OCI-LY1 (cell line): ENCODE measurements around the gene DLX5.

Source experiments
- H2AFZ ChIP-seq: fragments of 200-600 bp; sonication (generic), shearing (Covaris generic); 2 replicates; pipeline ENCODE4 v1.6.0; 2014; ENCODE audit warnings: antibody characterized with exemption, mild to moderate bottlenecking, low read length
- H3F3A ChIP-seq: fragments of 200-600 bp; sonication (generic), shearing (Covaris generic); 2 replicates; pipeline ENCODE4 v1.6.0; 2014; ENCODE audit warnings: mild to moderate bottlenecking, antibody characterized with exemption, low read length, moderate library complexity; ENCODE audit not compliant: insufficient read depth
- H3K27ac ChIP-seq: fragments of 200-600 bp; sonication (generic); 2 replicates; pipeline ENCODE4 v1.5.1; 2014; ENCODE audit warnings: low read length, mixed run types, mild to moderate bottlenecking, low read depth; ENCODE audit not compliant: poor library complexity, severe bottlenecking
- H3K27me3 ChIP-seq: fragments of 200-600 bp; sonication (generic); 2 replicates; pipeline ENCODE4 v1.6.0; 2014; ENCODE audit warnings: antibody characterized with exemption, mild to moderate bottlenecking, low read length, moderate library complexity; ENCODE audit not compliant: insufficient read depth
- H3K36me3 ChIP-seq: fragments of 200-600 bp; sonication (generic); 2 replicates; pipeline ENCODE4 v1.6.1; 2014; ENCODE audit warnings: mild to moderate bottlenecking, antibody characterized with exemption, low read length, moderate library complexity, mixed read lengths; ENCODE audit not compliant: insufficient read depth
- H3K4me1 ChIP-seq: fragments of 200-600 bp; sonication (generic); 2 replicates; pipeline ENCODE4 v1.5.1; 2014; ENCODE audit warnings: mild to moderate bottlenecking, low read length, moderate library complexity; ENCODE audit not compliant: insufficient read depth, severe bottlenecking
- H3K4me2 ChIP-seq: fragments of 200-600 bp; sonication (generic), shearing (Covaris generic); 2 replicates; pipeline ENCODE4 v1.6.1; 2014; ENCODE audit warnings: low read length
- H3K4me3 ChIP-seq: fragments of 200-600 bp; sonication (generic); 2 replicates; pipeline ENCODE4 v1.5.1; 2014; ENCODE audit warnings: low read length, low read depth, mild to moderate bottlenecking, mixed read lengths; ENCODE audit not compliant: poor library complexity, severe bottlenecking
- H3K79me2 ChIP-seq: fragments of 200-600 bp; shearing (Covaris generic); 2 replicates; pipeline ENCODE4 v1.6.1; 2016; ENCODE audit warnings: mixed run types, low read length, mixed read lengths; ENCODE audit not compliant: insufficient read depth
- H3K9ac ChIP-seq: fragments of 200-600 bp; sonication (generic), shearing (Covaris generic); 2 replicates; pipeline ENCODE4 v1.6.1; 2014; ENCODE audit warnings: mild to moderate bottlenecking, low read length, mixed read lengths
- H3K9me2 ChIP-seq: fragments of 200-600 bp; sonication (generic), shearing (Covaris generic); 2 replicates; pipeline ENCODE4 v1.6.1; 2014; ENCODE audit warnings: low read depth, mild to moderate bottlenecking, low read length, mixed read lengths
- H3K9me3 ChIP-seq: fragments of 200-600 bp; shearing (Covaris generic); 2 replicates; pipeline ENCODE4 v1.6.1; 2014; ENCODE audit warnings: low read length, mixed read lengths
- H4K20me1 ChIP-seq: fragments of 200-600 bp; sonication (generic), shearing (Covaris generic); 2 replicates; pipeline ENCODE4 v1.6.0; 2016; ENCODE audit warnings: mild to moderate bottlenecking, low read length; ENCODE audit not compliant: insufficient read depth
- EZH2 ChIP-seq: fragments of 200-600 bp; sonication (generic), shearing (Covaris generic); IDR thresholded peaks from 2 replicates; pipeline ENCODE4 v1.8.0; 2017; ENCODE audit warnings: borderline replicate concordance, mixed run types, mild to moderate bottlenecking, antibody characterized with exemption, low read length, moderate library complexity, mixed read lengths
- TF ChIP-seq, protein P1 (sequence below): fragments of 200-600 bp; sonication (generic), shearing (Covaris generic); IDR thresholded peaks from 2 replicates; pipeline ENCODE4 v1.5.1; 2017; ENCODE audit warnings: mild to moderate bottlenecking, antibody characterized with exemption, low read length, moderate library complexity, mixed read lengths

DLX5 gene

DNA sequence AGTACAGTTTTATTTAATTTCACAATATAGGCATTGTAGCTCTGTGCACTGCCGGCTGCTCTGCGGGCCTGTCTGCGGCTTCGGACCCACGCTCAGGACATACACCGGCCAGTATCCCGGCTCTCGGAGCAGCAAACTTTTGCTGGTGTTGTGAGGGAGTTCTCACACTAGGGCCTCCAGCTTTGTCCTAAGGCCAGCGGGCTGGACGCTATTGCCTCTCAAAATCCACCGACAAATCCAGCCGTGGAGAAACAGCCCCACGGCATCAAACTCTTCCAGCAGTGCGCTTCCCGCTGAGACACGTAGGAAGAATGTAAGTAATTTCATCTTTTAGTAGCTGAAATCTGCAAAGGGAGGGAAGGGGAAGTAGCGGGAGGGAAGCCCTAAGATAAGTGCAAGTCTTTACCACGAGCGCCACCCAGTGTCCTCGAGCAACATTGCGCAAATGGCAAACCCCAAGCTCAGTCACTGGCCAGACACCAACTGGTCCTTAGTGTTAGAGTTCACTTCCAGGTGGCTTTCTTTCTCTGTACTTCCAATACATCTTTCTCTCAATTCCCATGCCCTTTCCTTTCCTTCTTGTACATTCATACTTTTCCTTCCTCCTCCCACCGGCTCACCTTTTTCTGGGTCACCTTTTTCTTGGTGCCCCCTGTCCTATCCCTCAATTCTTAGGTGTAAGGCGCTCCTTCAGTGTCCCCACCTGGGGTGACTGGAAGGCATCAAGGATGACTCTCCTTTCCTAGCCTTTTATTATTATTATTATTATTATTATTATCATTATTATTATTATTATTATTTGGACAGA lies 3.0 kb upstream of the DLX5 start:
- Histone ChIP-seq H4K20me1 (no peaks in the 10 kb centered on the region), H3K27ac (no peak overlapping the region), H3K9ac (no peak overlapping the region), H3K4me2 (no peak overlapping the region), H2AFZ (no peak overlapping the region), H3K9me2 (no peaks in the 10 kb centered on the region), H3K9me3 (no peaks in the 10 kb centered on the region), H3K79me2 (no peaks in the 10 kb centered on the region), H3K36me3 (no peaks in the 10 kb centered on the region), H3F3A (no peaks in the 10 kb centered on the region), H3K27me3 (no peaks in the 10 kb centered on the region), H3K4me1 (no peaks in the 10 kb centered on the region), H3K4me3 (no peak overlapping the region)
- TF ChIP-seq, protein P1, sequence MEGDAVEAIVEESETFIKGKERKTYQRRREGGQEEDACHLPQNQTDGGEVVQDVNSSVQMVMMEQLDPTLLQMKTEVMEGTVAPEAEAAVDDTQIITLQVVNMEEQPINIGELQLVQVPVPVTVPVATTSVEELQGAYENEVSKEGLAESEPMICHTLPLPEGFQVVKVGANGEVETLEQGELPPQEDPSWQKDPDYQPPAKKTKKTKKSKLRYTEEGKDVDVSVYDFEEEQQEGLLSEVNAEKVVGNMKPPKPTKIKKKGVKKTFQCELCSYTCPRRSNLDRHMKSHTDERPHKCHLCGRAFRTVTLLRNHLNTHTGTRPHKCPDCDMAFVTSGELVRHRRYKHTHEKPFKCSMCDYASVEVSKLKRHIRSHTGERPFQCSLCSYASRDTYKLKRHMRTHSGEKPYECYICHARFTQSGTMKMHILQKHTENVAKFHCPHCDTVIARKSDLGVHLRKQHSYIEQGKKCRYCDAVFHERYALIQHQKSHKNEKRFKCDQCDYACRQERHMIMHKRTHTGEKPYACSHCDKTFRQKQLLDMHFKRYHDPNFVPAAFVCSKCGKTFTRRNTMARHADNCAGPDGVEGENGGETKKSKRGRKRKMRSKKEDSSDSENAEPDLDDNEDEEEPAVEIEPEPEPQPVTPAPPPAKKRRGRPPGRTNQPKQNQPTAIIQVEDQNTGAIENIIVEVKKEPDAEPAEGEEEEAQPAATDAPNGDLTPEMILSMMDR = peak; percentile 98
- TF ChIP-seq EZH2 = no peak

DNA sequence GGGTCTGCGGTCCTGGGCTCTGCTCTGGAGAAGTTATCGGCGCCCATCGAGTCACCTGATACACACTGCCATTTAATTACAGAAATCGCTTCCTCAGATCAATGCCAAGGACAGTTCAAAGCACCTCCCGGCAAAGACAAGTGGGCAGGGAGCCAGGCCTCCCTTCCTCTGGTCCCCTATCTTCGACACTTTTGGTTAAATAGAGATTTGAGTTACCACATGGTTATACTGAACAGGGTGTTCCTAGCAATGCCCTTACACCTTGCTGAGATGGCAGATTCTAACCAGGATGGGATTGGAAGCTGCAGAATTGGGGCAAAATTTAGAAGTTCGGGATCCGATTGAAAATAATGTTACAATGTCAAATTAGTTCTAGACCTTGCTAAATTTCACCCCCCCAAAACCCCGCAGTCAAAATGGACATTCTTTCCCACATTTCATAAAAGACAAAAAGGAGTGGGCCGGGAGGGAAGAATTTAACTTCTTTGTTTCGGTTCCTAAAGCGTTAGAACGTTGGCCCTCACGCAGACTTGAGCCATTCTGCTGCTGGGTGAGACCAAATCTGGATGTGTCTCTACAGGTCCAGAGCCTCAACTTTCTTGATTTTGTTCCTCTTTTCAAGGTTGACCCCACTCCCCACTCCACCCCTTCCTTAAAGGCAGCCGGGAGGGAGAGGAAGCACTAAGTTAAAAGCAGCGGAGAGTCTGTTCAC lies 2.2 kb upstream of the DLX5 start:
- Histone ChIP-seq H3K4me2 (no peak overlapping the region), H3K4me1 (no peaks in the 10 kb centered on the region), H2AFZ (no peak overlapping the region)

GRCh38 chr7:97025983-97026714 lies 1.5 kb upstream of the DLX5 start:
- no peaks in the 10 kb centered on the region for H3K27me3 ChIP-seq
- no peak for TF ChIP-seq EZH2
- TF ChIP-seq, protein P1 = no peak
- no peak overlapping the region for H3K27ac ChIP-seq
- H3K36me3 ChIP-seq = no peaks in the 10 kb centered on the region
- no peaks in the 10 kb centered on the region for H3K79me2 ChIP-seq
- no peaks in the 10 kb centered on the region for H3K9me2 ChIP-seq
- no peaks in the 10 kb centered on the region for H3F3A ChIP-seq
- H3K4me2 ChIP-seq = no peak overlapping the region
- H4K20me1 ChIP-seq = no peaks in the 10 kb centered on the region
- no peaks in the 10 kb centered on the region for H3K4me1 ChIP-seq
- H3K9ac ChIP-seq = no peak overlapping the region
- H2AFZ ChIP-seq = no peak overlapping the region
- no peaks in the 10 kb centered on the region for H3K9me3 ChIP-seq
- no peak overlapping the region for H3K4me3 ChIP-seq

More for the DNA sequence above, 2.2 kb upstream of the DLX5 start:
- Histone ChIP-seq H3K9me3 (no peaks in the 10 kb centered on the region), H3K9ac (no peak overlapping the region), H3K27ac (no peak overlapping the region), H3K36me3 (no peaks in the 10 kb centered on the region), H3K27me3 (no peaks in the 10 kb centered on the region), H3K79me2 (no peaks in the 10 kb centered on the region), H3F3A (no peaks in the 10 kb centered on the region), H3K9me2 (no peaks in the 10 kb centered on the region), H3K4me3 (no peak overlapping the region), H4K20me1 (no peaks in the 10 kb centered on the region)
- no peak for TF ChIP-seq EZH2
